HCT116 (cell line): ENCODE results near the gene SLC25A33. TPM values are rescaled to one million over a fixed set of nuclear protein-coding genes. Genes with fewer than 3 reads are reported as not detected.
"Not testable (repeated sequence)": the region's sequence is repeated elsewhere in the genome, so short reads cannot be mapped to it uniquely, and the experiment has no call there.

Source experiments
- ATAC-seq: fragments of 200-7000 bp; cut with Tn5 transposase; 2 replicates; pipeline ENCODE4 v1.9.1; 2020; ENCODE audit warnings: mild to moderate bottlenecking, moderate library complexity
- BruUV-seq: library from RNA; stranded (reverse); fragments of 400-500 nt; replicated peaks from 2 replicates; lab custom pipeline; 2021; lab: Mats Ljungman, UMichigan
- CTCF ChIA-PET: fragments of 300-600 bp; sonication (Branson Sonifier 250); formaldehyde crosslinking; loops from one replicate; lab custom pipeline; 2021; ENCODE audit warnings: antibody characterized with exemption; lab: Charles Lee
- POLR2A ChIA-PET: fragments of 300-600, 350-600 bp; sonication (Branson Sonifier 250); formaldehyde crosslinking; loops from one replicate; lab custom pipeline; 2021; ENCODE audit warnings: antibody characterized with exemption; lab: Charles Lee
- RAD21 ChIA-PET, 2 experiments: fragments of 300-600 bp; sonication (Branson Sonifier 250); formaldehyde crosslinking; loops; one replicate each; lab custom pipeline; 2023; ENCODE audit warnings: low total read pairs in 2 of 2; ENCODE audit not compliant: uncharacterized antibody in 2 of 2, unreplicated experiment in 2 of 2, low non-redundant PET in 1 of 2; lab: Charles Lee
- DNase-seq: peaks from one replicate; pipeline ENCODE4 v3.0.0-alpha.2; 2010; ENCODE audit warnings: low read depth, low spot score
- H2AFZ ChIP-seq: fragments of 200-600 bp; shearing (Covaris generic), sonication (generic); 2 replicates; pipeline ENCODE4 v1.6.1; 2017; ENCODE audit warnings: low read depth, mixed run types, mixed read lengths, antibody characterized with exemption, low read length; ENCODE audit not compliant: poor library complexity, severe bottlenecking
- H3K27ac ChIP-seq: 2 replicates; pipeline ENCODE4 v1.5.1; 2012; ENCODE audit warnings: low read depth, low read length
- H3K27me3 ChIP-seq: fragments of 200-600 bp; sonication (generic); 2 replicates; pipeline ENCODE4 v1.6.1; 2016; ENCODE audit warnings: mixed run types, low read length, mixed read lengths; ENCODE audit not compliant: insufficient read depth
- H3K36me3 ChIP-seq, 2 experiments: fragments of 200-500 bp in 1 of 2; fragments of 200-600 bp in 1 of 2; sonication (Bioruptor generic) in 1 of 2; sonication (generic) in 1 of 2; 2 replicates each; pipeline versions ENCODE4 v1.5.1 to v1.6.1; 2014 to 2016; ENCODE audit warnings: low read length in 2 of 2, inconsistent platforms in 1 of 2, mixed read lengths in 1 of 2, mixed run types in 1 of 2; ENCODE audit not compliant: insufficient read depth in 2 of 2, control insufficient read depth in 1 of 2
- H3K4me1 ChIP-seq, 2 experiments: fragments of 200-600 bp in 1 of 2; sonication (generic) in 1 of 2; 2 replicates each; pipeline versions ENCODE4 v1.5.1 to v1.6.1; 2012 to 2017; ENCODE audit warnings: low read length in 2 of 2, inconsistent platforms in 1 of 2, mild to moderate bottlenecking in 1 of 2, mixed read lengths in 1 of 2, mixed run types in 1 of 2, moderate library complexity in 1 of 2; ENCODE audit not compliant: insufficient read depth in 2 of 2, control insufficient read depth in 1 of 2
- H3K4me2 ChIP-seq: fragments of 200-600 bp; sonication (generic); 2 replicates; pipeline ENCODE4 v1.6.1; 2017; ENCODE audit warnings: mixed run types, low read length, mixed read lengths
- H3K4me3 ChIP-seq, 2 experiments: fragments of 200-600 bp in 1 of 2; sonication (generic) in 1 of 2; replicated peaks in 1 of 2; 2 replicates each; pipeline ENCODE4 v1.5.1; 2011 to 2016; ENCODE audit warnings: low read length in 2 of 2, control low read depth in 1 of 2, low read depth in 1 of 2, mild to moderate bottlenecking in 1 of 2, mixed read lengths in 1 of 2, mixed run types in 1 of 2
- H3K79me2 ChIP-seq: fragments of 200-600 bp; sonication (generic); 2 replicates; pipeline ENCODE4 v1.6.1; 2017; ENCODE audit warnings: mild to moderate bottlenecking, mixed run types, low read length, moderate library complexity, mixed read lengths; ENCODE audit not compliant: insufficient read depth
- H3K9ac ChIP-seq: fragments of 200-600 bp; sonication (generic); 2 replicates; pipeline ENCODE4 v1.6.1; 2016; ENCODE audit warnings: low read length, mixed read lengths
- H3K9me2 ChIP-seq: fragments of 200-600 bp; sonication (generic), shearing (Covaris generic); 2 replicates; pipeline ENCODE4 v1.6.1; 2017; ENCODE audit warnings: mixed run types, mild to moderate bottlenecking, moderate library complexity; ENCODE audit not compliant: insufficient read depth
- H3K9me3 ChIP-seq, 2 experiments: fragments of 200-500 bp in 1 of 2; fragments of 200-600 bp in 1 of 2; sonication (Bioruptor generic) in 1 of 2; sonication (generic) in 1 of 2; 2 replicates each; pipeline ENCODE4 v1.6.1; 2014 to 2017; ENCODE audit warnings: low read length in 2 of 2, mixed read lengths in 2 of 2, inconsistent platforms in 1 of 2, low read depth in 1 of 2, mild to moderate bottlenecking in 1 of 2, mixed run types in 1 of 2, moderate library complexity in 1 of 2; ENCODE audit not compliant: control insufficient read depth in 1 of 2, insufficient read depth in 1 of 2
- H4K20me1 ChIP-seq: fragments of 200-600 bp; sonication (generic), shearing (Covaris generic); 2 replicates; pipeline ENCODE4 v1.6.1; 2017; ENCODE audit warnings: mixed run types, mild to moderate bottlenecking, moderate library complexity; ENCODE audit not compliant: insufficient read depth
- ELF1 ChIP-seq: IDR thresholded peaks from 2 replicates; pipeline ENCODE4 v1.6.1; 2012; ENCODE audit warnings: low read depth, borderline replicate concordance
- EZH2 ChIP-seq: fragments of 200-600 bp; sonication (generic); IDR thresholded peaks from 2 replicates; pipeline ENCODE4 v1.6.1; 2017; ENCODE audit warnings: antibody characterized with exemption, mixed run types
- JUND ChIP-seq: IDR thresholded peaks from 2 replicates; pipeline ENCODE4 v1.6.1; 2012
- POLR2A ChIP-seq: IDR thresholded peaks from 2 replicates; pipeline ENCODE4 v1.7.0; 2011; ENCODE audit warnings: borderline replicate concordance; ENCODE audit not compliant: insufficient read depth, insufficient read length; ENCODE audit errors: extremely low read depth
- RAD21 ChIP-seq: IDR thresholded peaks from 2 replicates; pipeline ENCODE4 v1.6.1; 2012; ENCODE audit warnings: low read depth, mild to moderate bottlenecking
- SP1 ChIP-seq: IDR thresholded peaks from 2 replicates; pipeline ENCODE4 v1.6.1; 2012; ENCODE audit warnings: low read depth
- SRF ChIP-seq: IDR thresholded peaks from 2 replicates; pipeline ENCODE4 v1.6.1; 2012; ENCODE audit warnings: low read depth
- intact Hi-C: fragments of 100-400 bp; cut with micrococcal nuclease; formaldehyde crosslinking; loops from 2 replicates; pipeline ENCODE4 v1.10.0; 2022
- total RNA-seq: library from RNA; stranded (reverse); gene quantifications from one replicate; pipeline ENCODE4 v1.2.1, GENCODE V29; 2021; ENCODE audit not compliant: unreplicated experiment
- TF ChIP-seq, protein P1 (sequence below): IDR thresholded peaks from 2 replicates; pipeline ENCODE4 v1.6.1; 2011; ENCODE audit warnings: mild to moderate bottlenecking, low read length, moderate library complexity; ENCODE audit not compliant: insufficient replicate concordance; ENCODE audit errors: extremely low read depth

SLC25A33 gene
- total RNA-seq, 1 experiment from 2014 or later = 9.8 TPM

DNA sequence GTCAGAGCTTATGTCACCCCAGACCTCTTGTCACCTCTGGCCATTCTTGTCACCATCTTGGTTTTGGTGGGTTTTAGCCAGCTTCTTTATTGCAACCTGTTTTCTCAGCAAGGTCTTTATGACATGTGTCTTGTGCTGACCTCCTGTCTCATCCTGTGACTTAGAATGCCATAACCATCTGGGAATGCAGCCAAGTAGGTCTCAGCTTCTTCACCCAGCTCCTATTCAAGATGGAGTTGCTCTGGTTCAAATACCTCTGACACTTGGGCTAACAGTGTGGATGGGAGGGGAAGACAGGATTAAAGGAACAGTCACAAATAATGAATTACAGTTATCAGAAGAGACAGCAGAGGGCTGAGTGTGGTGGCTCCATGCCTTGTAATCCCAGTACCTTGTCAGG is 81.8 kb downstream of the SLC25A33 start:
- H3K9me3 ChIP-seq = no peaks in the 10 kb centered on the region
- no peak overlapping the region for H3K27ac ChIP-seq
- no peaks in the 10 kb centered on the region for H4K20me1 ChIP-seq
- no peaks in the 10 kb centered on the region for H3K9me2 ChIP-seq
- no peak overlapping the region for H3K9ac ChIP-seq
- H3K36me3 ChIP-seq = no peaks in the 10 kb centered on the region
- POLR2A ChIA-PET = no interaction called here
- intact Hi-C loops = no loop called here
- RAD21 ChIA-PET = no interaction called here
- no peaks in the 10 kb centered on the region for H3K79me2 ChIP-seq
- CTCF ChIA-PET = no interaction called here
- DNase-seq = no peak
- TF ChIP-seq, protein P1, sequence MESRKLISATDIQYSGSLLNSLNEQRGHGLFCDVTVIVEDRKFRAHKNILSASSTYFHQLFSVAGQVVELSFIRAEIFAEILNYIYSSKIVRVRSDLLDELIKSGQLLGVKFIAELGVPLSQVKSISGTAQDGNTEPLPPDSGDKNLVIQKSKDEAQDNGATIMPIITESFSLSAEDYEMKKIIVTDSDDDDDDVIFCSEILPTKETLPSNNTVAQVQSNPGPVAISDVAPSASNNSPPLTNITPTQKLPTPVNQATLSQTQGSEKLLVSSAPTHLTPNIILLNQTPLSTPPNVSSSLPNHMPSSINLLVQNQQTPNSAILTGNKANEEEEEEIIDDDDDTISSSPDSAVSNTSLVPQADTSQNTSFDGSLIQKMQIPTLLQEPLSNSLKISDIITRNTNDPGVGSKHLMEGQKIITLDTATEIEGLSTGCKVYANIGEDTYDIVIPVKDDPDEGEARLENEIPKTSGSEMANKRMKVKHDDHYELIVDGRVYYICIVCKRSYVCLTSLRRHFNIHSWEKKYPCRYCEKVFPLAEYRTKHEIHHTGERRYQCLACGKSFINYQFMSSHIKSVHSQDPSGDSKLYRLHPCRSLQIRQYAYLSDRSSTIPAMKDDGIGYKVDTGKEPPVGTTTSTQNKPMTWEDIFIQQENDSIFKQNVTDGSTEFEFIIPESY = no peak
- TF ChIP-seq POLR2A (no peak), JUND (no peak)
- no TSS peak for BruUV-seq
- H3K4me3 ChIP-seq = no peak overlapping the region
- peaks cover 4 to 7% of the 10 kb centered on the region in 2 experiments; a peak in 3 of 4 replicates for H3K4me1 ChIP-seq
- no peak overlapping the region for H3K4me2 ChIP-seq
- H3K27me3 ChIP-seq = no peaks in the 10 kb centered on the region
- ATAC-seq = no peak
- no peak overlapping the region for H2AFZ ChIP-seq

DNA sequence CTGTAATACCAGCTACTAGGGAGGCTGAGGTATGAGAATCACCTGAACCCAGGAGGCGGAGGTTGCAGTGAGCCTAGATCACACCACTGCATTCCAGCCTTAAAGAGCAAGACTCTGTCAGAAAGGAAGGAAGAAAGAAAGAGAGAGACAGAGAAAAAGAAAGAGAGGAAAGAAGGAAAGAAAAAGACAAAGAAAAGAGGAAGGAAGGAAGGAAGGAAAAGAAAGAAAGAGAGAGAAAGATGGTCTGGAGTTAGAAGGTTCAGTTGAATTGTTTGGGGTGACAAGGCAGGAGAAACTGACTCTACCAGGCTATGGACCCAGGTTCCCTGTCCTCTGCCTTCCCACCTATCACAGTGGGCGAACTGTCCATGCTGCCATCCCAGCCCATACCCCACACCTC is 84.8 kb downstream of the SLC25A33 start:
- Histone ChIP-seq H3K4me3 (no peak overlapping the region), H3K79me2 (no peaks in the 10 kb centered on the region), H3K4me2 (no peak overlapping the region), H3K27ac (no peak overlapping the region), H4K20me1 (no peaks in the 10 kb centered on the region), H3K9me3 (no peaks in the 10 kb centered on the region), H3K4me1 (peaks cover 0 to 17% of the 10 kb centered on the region in 2 experiments; a peak in 2 of 4 replicates), H3K9ac (no peak overlapping the region), H3K36me3 (no peaks in the 10 kb centered on the region), H3K27me3 (no peaks in the 10 kb centered on the region), H3K9me2 (no peaks in the 10 kb centered on the region), H2AFZ (no peak overlapping the region)
- CTCF ChIA-PET = no interaction called here
- RAD21 ChIA-PET = no interaction called here
- DNase-seq = no peak
- no TSS peak for BruUV-seq
- no peak for ATAC-seq
- POLR2A ChIA-PET = no interaction called here
- TF ChIP-seq SP1 = no peak
- no peak for TF ChIP-seq ELF1
- TF ChIP-seq RAD21 = no peak
- TF ChIP-seq, protein P1 = no peak
- no peak for TF ChIP-seq SRF
- no peak for TF ChIP-seq EZH2
- intact Hi-C loops = no loop called here

DNA sequence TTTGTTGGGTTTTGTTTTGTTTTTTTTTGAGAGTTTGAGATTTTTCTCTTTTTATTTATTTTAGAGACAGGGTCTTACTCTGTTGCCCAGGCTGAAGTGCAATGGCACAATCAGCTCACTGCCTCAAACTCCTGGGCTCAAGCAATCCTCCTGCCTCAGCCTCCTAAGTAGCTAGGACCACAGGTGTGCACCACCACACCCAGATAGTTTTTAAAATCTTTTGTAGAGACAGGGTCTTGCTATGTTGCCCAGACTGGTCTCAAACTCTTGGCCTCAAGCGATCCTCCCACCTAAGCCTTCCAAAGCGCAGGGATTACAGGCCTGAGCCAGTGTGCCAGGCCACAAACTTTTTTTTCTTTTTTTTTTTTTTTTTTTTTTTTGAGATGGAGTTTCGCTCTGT is 85.8 kb downstream of the SLC25A33 start:
- H3K9me3 ChIP-seq, CTCF ChIA-PET, H3K36me3 ChIP-seq, H3K9ac ChIP-seq, H4K20me1 ChIP-seq, ATAC-seq, H2AFZ ChIP-seq, H3K9me2 ChIP-seq, DNase-seq, H3K79me2 ChIP-seq, H3K27ac ChIP-seq, H3K4me2 ChIP-seq, H3K27me3 ChIP-seq, BruUV-seq, RAD21 ChIA-PET, H3K4me3 ChIP-seq, POLR2A ChIA-PET: not testable (repeated sequence)
- peaks cover 0 to 17% of the 10 kb centered on the region in 2 experiments; a peak in 2 of 4 replicates for H3K4me1 ChIP-seq
- intact Hi-C loops = loop anchor here (5.0 kb wide), 2 partner anchors 62 to 802 kb away; no protein-coding TSS in a partner anchor
